Common myeloid progenitor, CD34-positive (primary cell): ENCODE data around the gene PPM1M.
"Not testable (repeated sequence)": the region's sequence is repeated elsewhere in the genome, so short reads cannot be mapped to it uniquely, and the experiment has no call there.

Experiments used
- CTCF ChIA-PET: fragments of 350-600 bp; sonication (Branson Sonifier 250); formaldehyde crosslinking; loops from one replicate; lab custom pipeline; 2021; ENCODE audit warnings: antibody characterized with exemption; lab: Charles Lee
- POLR2A ChIA-PET: fragments of 350-600 bp; sonication (Branson Sonifier 250); formaldehyde crosslinking; loops from one replicate; lab custom pipeline; 2021; ENCODE audit warnings: antibody characterized with exemption; lab: Charles Lee
- DNase-seq, 3 donors: peaks; one replicate each; pipeline versions ENCODE4 v3.0.0 to v3.0.0-alpha.2; 2013
- H3K27ac ChIP-seq, 2 experiments: 1 replicate in 1 of 2; 2 replicates in 1 of 2; pipeline ENCODE4 v1.7.0; 2013; ENCODE audit warnings: inconsistent platforms in 2 of 2, low read length in 2 of 2, mild to moderate bottlenecking in 2 of 2, low read depth in 1 of 2, moderate library complexity in 1 of 2; ENCODE audit not compliant: severe bottlenecking in 2 of 2, insufficient read depth in 1 of 2, poor library complexity in 1 of 2
- H3K27me3 ChIP-seq, 5 experiments: replicated peaks in 2 of 5; 1 replicate in 3 of 5; 2 replicates in 2 of 5; pipeline versions ENCODE4 v1.6.1 to v1.7.0; 2013; ENCODE audit warnings: low read length in 4 of 5, mild to moderate bottlenecking in 2 of 5, moderate library complexity in 2 of 5, inconsistent platforms in 1 of 5; ENCODE audit not compliant: insufficient read depth in 5 of 5, control insufficient read depth in 4 of 5
- H3K36me3 ChIP-seq, 4 experiments: 1 replicate in 2 of 4; 2 replicates in 2 of 4; pipeline versions ENCODE4 v1.6.1 to v1.7.0; 2013; ENCODE audit warnings: low read length in 3 of 4, control low read depth in 1 of 4, mild to moderate bottlenecking in 1 of 4; ENCODE audit not compliant: control insufficient read depth in 4 of 4, insufficient read depth in 4 of 4
- H3K4me1 ChIP-seq, 4 experiments: 1 replicate in 3 of 4; 2 replicates in 1 of 4; pipeline versions ENCODE4 v1.6.1 to v1.7.1; 2013; ENCODE audit warnings: low read length in 3 of 4, mild to moderate bottlenecking in 3 of 4, control low read depth in 1 of 4, inconsistent platforms in 1 of 4, moderate library complexity in 1 of 4; ENCODE audit not compliant: control insufficient read depth in 4 of 4, insufficient read depth in 4 of 4; ENCODE audit errors: control extremely low read depth in 1 of 4
- H3K4me3 ChIP-seq, 7 experiments: 1 replicate in 4 of 7; 2 replicates in 3 of 7; pipeline versions ENCODE4 v1.5.1 to v1.7.0; 2013; ENCODE audit warnings: mild to moderate bottlenecking in 7 of 7, low read length in 6 of 7, moderate library complexity in 6 of 7, inconsistent platforms in 2 of 7, low read depth in 2 of 7, control low read depth in 1 of 7; ENCODE audit not compliant: insufficient read depth in 4 of 7, control insufficient read depth in 1 of 7; ENCODE audit errors: extremely low read depth in 1 of 7
- H3K9me3 ChIP-seq, 5 experiments: 1 replicate in 4 of 5; 2 replicates in 1 of 5; pipeline versions ENCODE4 v1.6.1 to v1.7.1; 2013; ENCODE audit warnings: low read length in 4 of 5, mild to moderate bottlenecking in 2 of 5, inconsistent platforms in 1 of 5, low read depth in 1 of 5, moderate library complexity in 1 of 5; ENCODE audit not compliant: control insufficient read depth in 4 of 5, insufficient read depth in 2 of 5; ENCODE audit errors: control extremely low read depth in 1 of 5
- WGBS: methylation state at CpG from one replicate; pipeline ENCODE4 v1.1.5; 2013; ENCODE audit not compliant: insufficient coverage; 5-methylcytosine and 5-hydroxymethylcytosine counted together

Gene PPM1M

GRCh38 chr3:52278510-52279069, 33.0 kb downstream of the PPM1M start, which contains the start of gene WDR82:
Gene WDR82 (minus strand): TSS chr3:52278649. CDS start chr3:52278361, 288 bp downstream.
- Histone ChIP-seq H3K36me3 (peaks cover 0 to 15% (median 4%) of the 10 kb centered on the region in 4 experiments), H3K27me3 (no peaks in the 10 kb centered on the region), H3K4me3 (peak within 1 kb of the TSS; percentile 83 to 97 (median 94)), H3K9me3 (no peaks in the 10 kb centered on the region), H3K27ac (peak within 1 kb of the TSS; percentile 86 to 90), H3K4me1 (peaks cover 30 to 62% (median 47%) of the 10 kb centered on the region in 4 experiments)
- CTCF ChIA-PET, result interaction anchor here (0.9 to 8.3 kb wide), 16 partner anchors 11 to 61 kb away, joined by 3 to 74 read pairs (median 6); partner anchors contain the start of genes PPM1M, TLR9 and TWF2
- WGBS, result under 1% methylated on average over 38 of the region's 58 CpGs
- POLR2A ChIA-PET, result interaction anchor here (0.6 to 2.2 kb wide), 11 partner anchors 9 to 263 kb away, joined by 3 to 15 read pairs (median 4); partner anchors contain the start of genes GLYCTK, PPM1M, TLR9 and TWF2
- peak; percentile 93 to 96 (median 95) for DNase-seq

- no peaks in the 10 kb centered on the region for H3K9me3 ChIP-seq
- H3K27ac ChIP-seq, result peak overlapping the region in 1 of 2 experiments; percentile 90
- no peak for DNase-seq
- no peaks in the 10 kb centered on the region for H3K27me3 ChIP-seq
- peaks cover 30 to 59% (median 45%) of the 10 kb centered on the region in 4 experiments for H3K4me1 ChIP-seq
- peak overlapping the region in 2 of 7 experiments; percentile 91 to 97 for H3K4me3 ChIP-seq
- POLR2A ChIA-PET, result interaction anchor here (1.0 to 2.2 kb wide), 2 partner anchors 8 to 40 kb away, joined by 4 to 15 read pairs; partner anchors contain the start of gene GLYCTK
- CTCF ChIA-PET, result interaction anchor here (1.0 to 8.3 kb wide), 13 partner anchors 11 to 60 kb away, joined by 3 to 74 read pairs (median 11); partner anchors contain the start of genes PPM1M, TLR9 and TWF2
- 86% methylated on average over 2 of the region's 2 CpGs for WGBS
- H3K36me3 ChIP-seq, result peaks cover 0 to 6% (median 2%) of the 10 kb centered on the region in 4 experiments
Measured at GRCh38 chr3:52279596-52279995, 34.0 kb downstream of the PPM1M start.

GRCh38 chr3:52280050-52280461, 34.5 kb downstream of the PPM1M start:
- ChIA-PET CTCF (interaction anchor here (1.0 to 8.3 kb wide), 13 partner anchors 11 to 59 kb away, joined by 3 to 74 read pairs (median 11); partner anchors contain the start of genes PPM1M, TLR9 and TWF2), POLR2A (interaction anchor here (0.6 to 2.2 kb wide), 3 partner anchors 8 to 65 kb away, joined by 3 to 15 read pairs (median 3); partner anchors contain the start of gene GLYCTK)
- DNase-seq, result no peak
- Histone ChIP-seq H3K27ac (peak overlapping the region in 1 of 2 experiments; percentile 90), H3K36me3 (peaks cover 0 to 4% (median 0%) of the 10 kb centered on the region in 4 experiments), H3K9me3 (no peaks in the 10 kb centered on the region), H3K4me1 (peaks cover 30 to 57% (median 44%) of the 10 kb centered on the region in 4 experiments), H3K4me3 (no peak overlapping the region), H3K27me3 (no peaks in the 10 kb centered on the region)
- WGBS, result 93% methylated on average over 6 of the region's 6 CpGs

GRCh38 chr3:52281981-52282801, 36.6 kb downstream of the PPM1M start:
- ChIA-PET POLR2A (interaction anchor here (1.6 kb wide), 1 partner anchor 43 kb away, joined by 4 read pairs; the partner anchor contains the start of gene TWF2), CTCF (interaction anchor here (0.7 to 21.1 kb wide), 12 partner anchors 8 to 102 kb away, joined by 3 to 471 read pairs (median 5); partner anchors contain the start of genes TLR9 and TWF2)

GRCh38 chr3:52283306-52283705, 37.7 kb downstream of the PPM1M start:
- ChIA-PET POLR2A (interaction anchor here (0.9 to 1.6 kb wide), 2 partner anchors 42 to 44 kb away, joined by 3 to 4 read pairs; partner anchors contain the start of gene TWF2), CTCF (interaction anchor here (0.9 to 21.1 kb wide), 8 partner anchors 20 to 63 kb away, joined by 4 to 471 read pairs (median 6); no protein-coding TSS in a partner anchor)
- Histone ChIP-seq H3K4me1 (peaks cover 18 to 50% (median 28%) of the 10 kb centered on the region in 4 experiments), H3K4me3 (no peak overlapping the region), H3K27ac (peak overlapping the region in 1 of 2 experiments; percentile 46), H3K36me3 (no peaks in the 10 kb centered on the region), H3K9me3 (no peaks in the 10 kb centered on the region), H3K27me3 (no peaks in the 10 kb centered on the region)
- DNase-seq, result no peak
- 100% methylated on average over 1 of the region's 1 CpG for WGBS

More at GRCh38 chr3:52281981-52282801, 36.6 kb downstream of the PPM1M start:
- peak in 2 of 3 donors; percentile 59 to 74 for DNase-seq
- no peaks in the 10 kb centered on the region for H3K27me3 ChIP-seq
- peaks cover 19 to 51% (median 33%) of the 10 kb centered on the region in 4 experiments for H3K4me1 ChIP-seq
- peak overlapping the region; percentile 28 to 70 for H3K27ac ChIP-seq
- no peaks in the 10 kb centered on the region for H3K9me3 ChIP-seq
- WGBS, result 29% methylated on average over 6 of the region's 8 CpGs
- H3K4me3 ChIP-seq, result peak overlapping the region in 4 of 7 experiments; percentile 17 to 52 (median 30)
- no peaks in the 10 kb centered on the region for H3K36me3 ChIP-seq

- not testable (repeated sequence) for H3K4me3 ChIP-seq, H3K27me3 ChIP-seq, H3K27ac ChIP-seq, H3K9me3 ChIP-seq, DNase-seq, H3K36me3 ChIP-seq
- ChIA-PET CTCF (interaction anchor here (0.9 to 21.1 kb wide), 10 partner anchors 13 to 64 kb away, joined by 3 to 471 read pairs (median 5); partner anchors contain the start of gene TLR9), POLR2A (interaction anchor here (0.9 to 1.6 kb wide), 2 partner anchors 42 to 45 kb away, joined by 3 to 4 read pairs; partner anchors contain the start of gene TWF2)
- H3K4me1 ChIP-seq, result peaks cover 18 to 55% (median 33%) of the 10 kb centered on the region in 4 experiments
- WGBS, result 100% methylated on average over 4 of the region's 4 CpGs
Measured at GRCh38 chr3:52284051-52284450, 38.5 kb downstream of the PPM1M start.
